A549 (cell line): ENCODE measurements around the gene TPRN. TPM values are rescaled to one million over a fixed set of nuclear protein-coding genes. Genes with fewer than 3 reads are reported as not detected.
A peak's percentile ranks its signal among the peaks of the same experiment; 100 is the strongest.

Source experiments
- ATAC-seq, 2 experiments: fragments of 200-7000 bp in 1 of 2; fragments of >200 bp in 1 of 2; cut with Nextera tagmentation in 1 of 2; cut with Tn5 transposase in 1 of 2; 3 replicates each; pipeline versions ENCODE4 v1.8.0 to v1.9.1; 2018 to 2020; ENCODE audit warnings: mild to moderate bottlenecking in 1 of 2, moderate library complexity in 1 of 2
- CTCF ChIA-PET: fragments of 300-600 bp; sonication (Branson Sonifier 250); formaldehyde crosslinking; extraction: SDS; loops from one replicate; lab custom pipeline; 2021; ENCODE audit warnings: antibody characterized with exemption, inconsistent platforms; lab: Yijun Ruan, JAX
- POLR2A ChIA-PET: fragments of 350-600 bp; formaldehyde crosslinking; extraction: SDS; loops from one replicate; lab custom pipeline; 2021; ENCODE audit warnings: antibody characterized with exemption, inconsistent platforms; lab: Yijun Ruan, JAX
- DNase-seq, 2 experiments: peaks; one replicate each; pipeline versions ENCODE4 v3.0.0 to v3.0.0-alpha.2; 2011 to 2016; ENCODE audit warnings: low read depth in 1 of 2, low spot score in 1 of 2
- FAIRE-seq: peaks from 2 replicates; lab custom pipeline; 2011; peaks lifted over from hg19 to GRCh38; lab: Jason Lieb, UNC
- H3K27ac ChIP-seq, 2 experiments: fragments of >200 bp; sonication (Bioruptor Twin); formaldehyde crosslinking; 3 replicates each; pipeline ENCODE4 v1.5.1; 2016 to 2017
- H3K4me1 ChIP-seq: fragments of >200 bp; sonication (Bioruptor Twin); formaldehyde crosslinking; 3 replicates; pipeline ENCODE4 v1.6.1; 2016
- H3K4me2 ChIP-seq: fragments of >200 bp; sonication (Bioruptor Twin); formaldehyde crosslinking; 3 replicates; pipeline ENCODE4 v1.6.1; 2016
- H3K4me3 ChIP-seq: fragments of >200 bp; sonication (Bioruptor Twin); formaldehyde crosslinking; 3 replicates; pipeline ENCODE4 v1.5.1; 2016
- H3K9me3 ChIP-seq: fragments of >200 bp; sonication (Bioruptor Twin); formaldehyde crosslinking; 3 replicates; pipeline ENCODE4 v1.6.1; 2016
- BCL3 ChIP-seq: fragments of >200 bp; sonication (Bioruptor Twin); formaldehyde crosslinking; IDR thresholded peaks from 3 replicates; pipeline ENCODE4 v1.6.1; 2016
- CBX8 ChIP-seq: fragments of 200-600 bp; sonication (generic); IDR thresholded peaks from 2 replicates; pipeline ENCODE4 v1.6.1; 2016
- ESRRA ChIP-seq: fragments of 150-350 bp; IDR thresholded peaks from 2 replicates; pipeline ENCODE4 v1.6.1; 2014; ENCODE audit warnings: mild to moderate bottlenecking, low read length, borderline replicate concordance
- FOSB ChIP-seq: fragments of 250-450 bp; sonication (Bioruptor Pico); IDR thresholded peaks from 2 replicates; pipeline ENCODE4 v1.5.0; 2020; ENCODE audit warnings: mild to moderate bottlenecking, moderate library complexity
- GATA3 ChIP-seq: IDR thresholded peaks from 2 replicates; pipeline ENCODE4 v1.6.1; 2012; ENCODE audit warnings: borderline replicate concordance
- JUN ChIP-seq, 2 experiments: fragments of >200 bp; sonication (Bioruptor Twin); formaldehyde crosslinking; IDR thresholded peaks; 2 replicates in 1 of 2; 3 replicates in 1 of 2; pipeline ENCODE4 v1.6.1; 2016 to 2017
- MAFK ChIP-seq: fragments of 450-650 bp; IDR thresholded peaks from 2 replicates; pipeline ENCODE4 v1.6.1; 2014; ENCODE audit not compliant: partially characterized antibody
- MAZ ChIP-seq: fragments of 150-350 bp; IDR thresholded peaks from 2 replicates; pipeline ENCODE4 v1.6.1; 2014; ENCODE audit warnings: antibody characterized with exemption, low read depth, low read length, borderline replicate concordance
- MYC ChIP-seq: IDR thresholded peaks from 2 replicates; pipeline ENCODE4 v1.6.1; 2012; ENCODE audit warnings: mild to moderate bottlenecking, inconsistent platforms, low read length, improper control_type of control experiment, borderline replicate concordance
- NFE2L2 ChIP-seq: fragments of 150-350 bp; conservative IDR thresholded peaks from 2 replicates; pipeline ENCODE4 v1.6.1; 2014; ENCODE audit warnings: low read length
- NR3C1 ChIP-seq: fragments of >200 bp; sonication (Bioruptor Twin); formaldehyde crosslinking; IDR thresholded peaks from 3 replicates; pipeline ENCODE4 v1.6.1; 2017
- PHF8 ChIP-seq: fragments of 200-600 bp; sonication (generic); IDR thresholded peaks from 2 replicates; pipeline ENCODE4 v1.6.1; 2016; ENCODE audit warnings: low read depth, mild to moderate bottlenecking, antibody characterized with exemption, moderate library complexity, borderline replicate concordance
- RAD21 ChIP-seq, 2 experiments: fragments of >200 bp in 1 of 2; sonication (Bioruptor Twin) in 1 of 2; formaldehyde crosslinking in 1 of 2; IDR thresholded peaks in 1 of 2; conservative IDR thresholded peaks in 1 of 2; 2 replicates in 1 of 2; 3 replicates in 1 of 2; pipeline ENCODE4 v1.6.1; 2012 to 2018; ENCODE audit warnings: inconsistent platforms in 1 of 2
- RCOR1 ChIP-seq: fragments of 150-350 bp; IDR thresholded peaks from 2 replicates; pipeline ENCODE4 v1.6.1; 2014; ENCODE audit warnings: antibody characterized with exemption, low read length, low read depth
- SMC3 ChIP-seq: fragments of >200 bp; sonication (Bioruptor Twin); formaldehyde crosslinking; IDR thresholded peaks from 3 replicates; pipeline ENCODE4 v1.6.1; 2018; ENCODE audit warnings: inconsistent platforms
- TFCP2L1 ChIP-seq: fragments of 250-450 bp; sonication (Bioruptor Pico); IDR thresholded peaks from 2 replicates; pipeline ENCODE4 v1.5.0; 2021; ENCODE audit warnings: mild to moderate bottlenecking
- USF2 ChIP-seq: fragments of 450-650 bp; IDR thresholded peaks from 2 replicates; pipeline ENCODE4 v1.6.1; 2014; ENCODE audit warnings: antibody characterized with exemption
- ZFP36 ChIP-seq: fragments of 450-650 bp; IDR thresholded peaks from 2 replicates; pipeline ENCODE4 v1.6.1; 2014; ENCODE audit warnings: borderline replicate concordance; ENCODE audit not compliant: partially characterized antibody
- WGBS: methylation state at CpG from one replicate; pipeline ENCODE4 v1.1.6; 2017; ENCODE audit errors: missing lambda C conversion rate; 5-methylcytosine and 5-hydroxymethylcytosine counted together
- polyA plus RNA-seq, 4 experiments: library from polyadenylated mRNA; depleted of rRNA in 3 of 4; stranded (reverse); fragments of >200 nt; fragmentation: RNase III in 1 of 4; extraction: RNeasy Plus Mini Kit Qiagen cat#74134 plus additional on column Dnase treatment in 1 of 4; gene quantifications; 2 replicates in 3 of 4; 3 replicates in 1 of 4; pipeline ENCODE4 v1.2.3, GENCODE V29; 2011 to 2017
- TF ChIP-seq, protein P1 (sequence below): fragments of 150-350 bp; IDR thresholded peaks from 2 replicates; pipeline ENCODE4 v1.6.1; 2014; ENCODE audit warnings: low read depth, mild to moderate bottlenecking, low read length
- TF ChIP-seq, protein P2 (sequence below): IDR thresholded peaks from 2 replicates; pipeline ENCODE4 v1.6.1; 2012; ENCODE audit warnings: low read depth, borderline replicate concordance

TPRN gene
- polyA plus RNA-seq, 2 of the 4 experiments (the other 2 are of a cell fraction): 2.1 to 6.5 TPM

- H3K27ac ChIP-seq: peak overlapping the region in 1 of 2 experiments; percentile 97; a peak in 1 of 6 replicates
- H3K4me1 ChIP-seq: peaks cover 39% of the 10 kb centered on the region
- POLR2A ChIA-PET: interaction anchor here (2.1 to 3.4 kb wide), 3 partner anchors 11 to 33 kb away, joined by 15 to 38 read pairs (median 20); partner anchors contain the start of genes CYSRT1, RNF208 and TPRN
- DNase-seq (no peak), ATAC-seq (peak; percentile 31 to 44; a peak in 3 of 6 replicates), FAIRE-seq (no peak)
- H3K9me3 ChIP-seq: no peaks in the 10 kb centered on the region
- H3K4me2 ChIP-seq: peak overlapping the region; percentile 99
- CTCF ChIA-PET: interaction anchor here (0.9 to 11.5 kb wide), 14 partner anchors 7 to 126 kb away, joined by 3 to 156 read pairs (median 7); partner anchors contain the start of genes CYSRT1, LRRC26, RNF208 and RNF224
- TF ChIP-seq MAZ (no peak), RAD21 (conservative IDR thresholded peaks at IDR 0.05 in 1 of 2, IDR thresholded peaks at IDR 0.05 in 1 of 2) (peak in 1 of 2 experiments; percentile 35; a peak in 1 of 5 replicates)
- 94% methylated on average over 3 of the region's 9 CpGs for WGBS
- no peak overlapping the region for H3K4me3 ChIP-seq
Observed at GRCh38 chr9:137190315-137190856, 10.2 kb downstream of the TPRN start.

DNA sequence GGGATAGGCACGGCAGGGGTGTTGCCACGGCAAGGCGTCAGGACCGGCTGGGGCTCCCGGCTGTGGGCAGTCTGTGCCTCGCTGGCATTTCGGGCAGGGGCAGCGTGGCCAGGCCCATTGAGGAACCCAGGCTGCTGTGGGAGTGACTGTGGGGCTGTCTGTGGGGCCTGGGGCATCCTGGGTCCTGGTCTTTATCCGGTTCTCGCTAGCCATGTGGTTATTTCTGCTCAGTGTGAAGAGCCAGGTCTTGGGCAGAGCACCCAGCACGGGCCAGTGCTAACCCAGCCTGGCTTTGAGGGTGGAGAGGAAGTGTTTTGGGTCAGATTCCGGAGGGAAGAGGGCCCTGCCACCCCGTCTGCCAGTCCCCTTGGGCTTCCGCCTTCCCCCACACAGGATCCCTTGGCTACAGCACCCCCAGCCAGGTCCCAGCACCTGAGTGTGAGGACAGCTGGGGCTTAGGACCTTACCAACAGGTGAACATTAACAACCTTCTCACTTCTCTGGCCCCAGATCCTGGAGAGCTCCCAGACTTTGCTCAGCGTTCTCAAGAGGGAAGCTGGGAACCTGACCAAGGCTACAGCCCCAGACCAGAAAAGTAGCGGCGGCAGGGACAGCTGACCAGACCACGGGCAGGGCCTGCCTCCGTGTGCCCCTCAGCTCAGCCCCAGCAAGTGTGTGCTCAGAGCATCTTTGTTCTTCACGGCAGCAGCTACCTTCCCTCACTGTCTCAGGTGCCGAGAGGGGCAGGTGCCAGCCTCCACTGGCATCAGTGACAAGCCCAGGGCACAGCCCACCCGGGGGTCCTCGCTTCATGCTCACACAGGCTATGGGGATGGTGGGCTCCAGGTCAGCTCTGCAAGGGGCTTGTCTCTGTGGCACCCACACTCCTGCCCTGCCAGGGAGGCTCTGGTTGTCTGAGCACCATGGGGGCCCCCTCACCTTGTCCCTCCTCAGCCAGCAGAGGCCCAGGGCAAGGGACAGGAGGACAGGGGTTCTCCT is 10.9 kb downstream of the TPRN start:
- Histone ChIP-seq H3K9me3 (no peaks in the 10 kb centered on the region), H3K4me3 (peak overlapping the region; percentile 92), H3K4me1 (peaks cover 31% of the 10 kb centered on the region), H3K4me2 (peak overlapping the region; percentile 99), H3K27ac (peak overlapping the region; percentile 97)
- FAIRE-seq (no peak), ATAC-seq (peak in 1 of 2 experiments; percentile 19; a peak in 4 of 6 replicates), DNase-seq (no peak)
- CTCF ChIA-PET: interaction anchor here (0.6 to 11.5 kb wide), 25 partner anchors 9 to 125 kb away, joined by 3 to 156 read pairs (median 4); partner anchors contain the start of genes CYSRT1, GRIN1, LRRC26 and RNF208
- POLR2A ChIA-PET: interaction anchor here (0.6 to 3.4 kb wide), 16 partner anchors 9 to 62 kb away, joined by 3 to 38 read pairs (median 7); partner anchors contain the start of genes CYSRT1, NDOR1, RNF208 and RNF224
- TF ChIP-seq, protein P1, sequence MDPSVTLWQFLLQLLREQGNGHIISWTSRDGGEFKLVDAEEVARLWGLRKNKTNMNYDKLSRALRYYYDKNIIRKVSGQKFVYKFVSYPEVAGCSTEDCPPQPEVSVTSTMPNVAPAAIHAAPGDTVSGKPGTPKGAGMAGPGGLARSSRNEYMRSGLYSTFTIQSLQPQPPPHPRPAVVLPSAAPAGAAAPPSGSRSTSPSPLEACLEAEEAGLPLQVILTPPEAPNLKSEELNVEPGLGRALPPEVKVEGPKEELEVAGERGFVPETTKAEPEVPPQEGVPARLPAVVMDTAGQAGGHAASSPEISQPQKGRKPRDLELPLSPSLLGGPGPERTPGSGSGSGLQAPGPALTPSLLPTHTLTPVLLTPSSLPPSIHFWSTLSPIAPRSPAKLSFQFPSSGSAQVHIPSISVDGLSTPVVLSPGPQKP: no peak
- TF ChIP-seq PHF8: no peak
- no peak for TF ChIP-seq ESRRA
- no peak for TF ChIP-seq BCL3
- TF ChIP-seq FOSB (CRISPR knock-in tag): no peak
- no peak for TF ChIP-seq CBX8
- no peak for TF ChIP-seq GATA3
- TF ChIP-seq NR3C1: no peak
- TF ChIP-seq ZFP36: no peak
- TF ChIP-seq MYC: no peak
- TF ChIP-seq TFCP2L1 (CRISPR knock-in tag): no peak
- no peak for TF ChIP-seq SMC3
- no peak for TF ChIP-seq RCOR1
- no peak for TF ChIP-seq MAFK
- no peak for TF ChIP-seq USF2
- TF ChIP-seq, protein P2, sequence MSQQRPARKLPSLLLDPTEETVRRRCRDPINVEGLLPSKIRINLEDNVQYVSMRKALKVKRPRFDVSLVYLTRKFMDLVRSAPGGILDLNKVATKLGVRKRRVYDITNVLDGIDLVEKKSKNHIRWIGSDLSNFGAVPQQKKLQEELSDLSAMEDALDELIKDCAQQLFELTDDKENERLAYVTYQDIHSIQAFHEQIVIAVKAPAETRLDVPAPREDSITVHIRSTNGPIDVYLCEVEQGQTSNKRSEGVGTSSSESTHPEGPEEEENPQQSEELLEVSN: no peak
- TF ChIP-seq JUN (IDR thresholded peaks at IDR 0.05): no peak
- TF ChIP-seq NFE2L2: no peak
- 68% methylated on average over 14 of the region's 23 CpGs for WGBS
